ENCODE results near the gene USP44.
"Not testable (repeated sequence)": the region's sequence is repeated elsewhere in the genome, so short reads cannot be mapped to it uniquely, and the experiment has no call there.

- TF ChIP-seq CTCF, POLR2A (IDR thresholded peaks at IDR 0.05): not testable (repeated sequence)
Observed at GRCh38 chr12:95568045-95568444, 16.8 kb upstream of the USP44 start.

All from body of pancreas (tissue), 4 donors.